Measurements from ENCODE around the gene ZNF678. TPM values are rescaled to one million over a fixed set of nuclear protein-coding genes. Genes with fewer than 3 reads are reported as not detected.
"Not testable (repeated sequence)": the region's sequence is repeated elsewhere in the genome, so short reads cannot be mapped to it uniquely, and the experiment has no call there.

Gene ZNF678
- total RNA-seq, 2 experiments from 2014 or later = 4.1 to 5.2 TPM

- DNase-seq = no peak
- Mint-ChIP-seq H3K4me1 (ENCODE audit: low read depth) (peaks cover 4% of the 10 kb centered on the region), H3K27me3 (ENCODE audit: low read depth) (no peaks in the 10 kb centered on the region), H3K27ac (peak overlapping the region; percentile 63), H3K4me3 (no peak overlapping the region), H3K9me3 (ENCODE audit: insufficient read depth) (no peaks in the 10 kb centered on the region), H3K36me3 (ENCODE audit: low read depth) (no peaks in the 10 kb centered on the region)
- POLR2A ChIA-PET = interaction anchor here (1.1 kb wide), 1 partner anchor 21 kb away, joined by 3 read pairs; no protein-coding TSS in a partner anchor
- CTCF ChIA-PET = interaction anchor here (0.6 to 1.2 kb wide), 10 partner anchors 11 to 532 kb away, joined by 3 to 20 read pairs (median 4); partner anchors contain the start of gene ZNF678
- ATAC-seq = no peak
Observed at GRCh38 chr1:227543283-227544066, 19.9 kb upstream of the ZNF678 start.

GRCh38 chr1:227544067-227545050 lies 19.0 kb upstream of the ZNF678 start:
- Mint-ChIP-seq H3K36me3 (ENCODE audit: low read depth) (no peaks in the 10 kb centered on the region), H3K4me3 (no peak overlapping the region), H3K27ac (no peak overlapping the region), H3K4me1 (ENCODE audit: low read depth) (peaks cover 4% of the 10 kb centered on the region), H3K27me3 (ENCODE audit: low read depth) (no peaks in the 10 kb centered on the region), H3K9me3 (ENCODE audit: insufficient read depth) (no peaks in the 10 kb centered on the region)
- no peak for DNase-seq
- CTCF ChIA-PET = interaction anchor here (1.9 kb wide), 1 partner anchor 19 kb away, joined by 9 read pairs; the partner anchor contains the start of gene ZNF678
- POLR2A ChIA-PET = no interaction called here
- no peak for ATAC-seq

- Mint-ChIP-seq H3K4me3 (no peak overlapping the region), H3K36me3 (ENCODE audit: low read depth) (no peaks in the 10 kb centered on the region), H3K4me1 (ENCODE audit: low read depth) (peaks cover 4% of the 10 kb centered on the region), H3K27ac (no peak overlapping the region), H3K9me3 (ENCODE audit: insufficient read depth) (peaks cover 1% of the 10 kb centered on the region), H3K27me3 (ENCODE audit: low read depth) (no peaks in the 10 kb centered on the region)
- CTCF ChIA-PET = interaction anchor here (1.9 kb wide), 1 partner anchor 18 kb away, joined by 9 read pairs; the partner anchor contains the start of gene ZNF678
- ATAC-seq (no peak), DNase-seq (no peak)
- POLR2A ChIA-PET = no interaction called here
Observed at GRCh38 chr1:227545361-227545760, 18.0 kb upstream of the ZNF678 start.

GRCh38 chr1:227546059-227546458 lies 17.3 kb upstream of the ZNF678 start:
- no peaks in the 10 kb centered on the region for H3K36me3 Mint-ChIP-seq (ENCODE audit: low read depth)
- no peaks in the 10 kb centered on the region for H3K27me3 Mint-ChIP-seq (ENCODE audit: low read depth)
- ChIA-PET POLR2A (no interaction called here), CTCF (interaction anchor here (1.9 kb wide), 1 partner anchor 18 kb away, joined by 9 read pairs; the partner anchor contains the start of gene ZNF678)
- no peak overlapping the region for H3K4me3 Mint-ChIP-seq
- H3K4me1 Mint-ChIP-seq (ENCODE audit: low read depth) = peaks cover 4% of the 10 kb centered on the region
- H3K9me3 Mint-ChIP-seq (ENCODE audit: insufficient read depth) = peaks cover 7% of the 10 kb centered on the region
- no peak overlapping the region for H3K27ac Mint-ChIP-seq
- DNase-seq (no peak), ATAC-seq (no peak)

- ChIA-PET CTCF (no interaction called here), POLR2A (no interaction called here)
- peaks cover 4% of the 10 kb centered on the region for H3K4me1 Mint-ChIP-seq (ENCODE audit: low read depth)
- ATAC-seq (no peak), DNase-seq (no peak)
- H3K27ac Mint-ChIP-seq = no peak overlapping the region
- no peaks in the 10 kb centered on the region for H3K36me3 Mint-ChIP-seq (ENCODE audit: low read depth)
- peaks cover under 1% of the 10 kb centered on the region for H3K27me3 Mint-ChIP-seq (ENCODE audit: low read depth)
- H3K4me3 Mint-ChIP-seq = no peak overlapping the region
- peaks cover 9% of the 10 kb centered on the region for H3K9me3 Mint-ChIP-seq (ENCODE audit: insufficient read depth)
Observed at GRCh38 chr1:227546598-227547309, 16.6 kb upstream of the ZNF678 start.

GRCh38 chr1:227547310-227548118 lies 15.8 kb upstream of the ZNF678 start:
- ATAC-seq (no peak), DNase-seq (no peak)
- ChIA-PET CTCF (no interaction called here), POLR2A (no interaction called here)
- Mint-ChIP-seq H3K27ac (no peak overlapping the region), H3K4me1 (ENCODE audit: low read depth) (peaks cover 4% of the 10 kb centered on the region), H3K4me3 (no peak overlapping the region), H3K27me3 (ENCODE audit: low read depth) (peaks cover 5% of the 10 kb centered on the region), H3K36me3 (ENCODE audit: low read depth) (no peaks in the 10 kb centered on the region), H3K9me3 (ENCODE audit: insufficient read depth) (peaks cover 17% of the 10 kb centered on the region)

GRCh38 chr1:227548119-227548397 lies 15.3 kb upstream of the ZNF678 start:
- CTCF ChIA-PET = interaction anchor here (0.9 kb wide), 1 partner anchor 25 kb away, joined by 4 read pairs; no protein-coding TSS in a partner anchor
- ATAC-seq (no peak), DNase-seq (no peak)
- peaks cover 22% of the 10 kb centered on the region for H3K9me3 Mint-ChIP-seq (ENCODE audit: insufficient read depth)
- H3K27ac Mint-ChIP-seq = no peak overlapping the region
- POLR2A ChIA-PET = no interaction called here
- peaks cover under 1% of the 10 kb centered on the region for H3K4me1 Mint-ChIP-seq (ENCODE audit: low read depth)
- H3K4me3 Mint-ChIP-seq = no peak overlapping the region
- peaks cover 5% of the 10 kb centered on the region for H3K27me3 Mint-ChIP-seq (ENCODE audit: low read depth)
- no peaks in the 10 kb centered on the region for H3K36me3 Mint-ChIP-seq (ENCODE audit: low read depth)

- Mint-ChIP-seq H3K27ac (no peak overlapping the region), H3K4me1 (ENCODE audit: low read depth) (no peaks in the 10 kb centered on the region), H3K27me3 (ENCODE audit: low read depth) (peaks cover 5% of the 10 kb centered on the region), H3K36me3 (ENCODE audit: low read depth) (no peaks in the 10 kb centered on the region), H3K9me3 (ENCODE audit: insufficient read depth) (peaks cover 22% of the 10 kb centered on the region), H3K4me3 (no peak overlapping the region)
- no peak for DNase-seq
- ChIA-PET CTCF (interaction anchor here (0.8 to 0.9 kb wide), 2 partner anchors 8 to 25 kb away, joined by 3 to 4 read pairs; no protein-coding TSS in a partner anchor), POLR2A (no interaction called here)
- ATAC-seq = no peak
Observed at GRCh38 chr1:227548448-227548847, 14.9 kb upstream of the ZNF678 start.

- H3K27me3 Mint-ChIP-seq (ENCODE audit: low read depth) = peaks cover 9% of the 10 kb centered on the region
- CTCF ChIA-PET = no interaction called here
- H3K36me3 Mint-ChIP-seq (ENCODE audit: low read depth) = no peaks in the 10 kb centered on the region
- peaks cover 22% of the 10 kb centered on the region for H3K9me3 Mint-ChIP-seq (ENCODE audit: insufficient read depth)
- no peak overlapping the region for H3K4me3 Mint-ChIP-seq
- POLR2A ChIA-PET = no interaction called here
- no peak overlapping the region for H3K27ac Mint-ChIP-seq
- no peak for ATAC-seq
- no peak for DNase-seq
- no peaks in the 10 kb centered on the region for H3K4me1 Mint-ChIP-seq (ENCODE audit: low read depth)
Observed at GRCh38 chr1:227549892-227550291, 13.5 kb upstream of the ZNF678 start.

- POLR2A ChIA-PET; H3K4me1 Mint-ChIP-seq (ENCODE audit: low read depth); H3K27me3 Mint-ChIP-seq (ENCODE audit: low read depth); ATAC-seq; H3K27ac Mint-ChIP-seq; H3K36me3 Mint-ChIP-seq (ENCODE audit: low read depth); DNase-seq; H3K4me3 Mint-ChIP-seq: not testable (repeated sequence)
- CTCF ChIA-PET = interaction anchor here (1.1 kb wide), 1 partner anchor 9 kb away, joined by 3 read pairs; no protein-coding TSS in a partner anchor
- peaks cover 22% of the 10 kb centered on the region for H3K9me3 Mint-ChIP-seq (ENCODE audit: insufficient read depth)
Observed at GRCh38 chr1:227551881-227552280, 11.5 kb upstream of the ZNF678 start.

GRCh38 chr1:227556288-227556687 lies 7.1 kb upstream of the ZNF678 start:
- no peak overlapping the region for H3K4me3 Mint-ChIP-seq
- H3K27me3 Mint-ChIP-seq (ENCODE audit: low read depth) = peaks cover 32% of the 10 kb centered on the region
- ATAC-seq = no peak
- POLR2A ChIA-PET = no interaction called here
- CTCF ChIA-PET = no interaction called here
- peaks cover 10% of the 10 kb centered on the region for H3K36me3 Mint-ChIP-seq (ENCODE audit: low read depth)
- DNase-seq = no peak
- H3K27ac Mint-ChIP-seq = no peak overlapping the region
- H3K9me3 Mint-ChIP-seq (ENCODE audit: insufficient read depth) = peaks cover 27% of the 10 kb centered on the region
- peaks cover 4% of the 10 kb centered on the region for H3K4me1 Mint-ChIP-seq (ENCODE audit: low read depth)
